ENCODE data around the gene NODAL.
A peak's percentile ranks its signal among the peaks of the same experiment; 100 is the strongest.

NODAL gene

GRCh38 chr10:70478191-70479164 is 37.0 kb upstream of the NODAL start, which contains the start of gene PALD1:
TSS of gene PALD1 (plus strand) at chr10:70478767. CDS start at chr10:70525952, 47,185 bp downstream.
- no peaks in the 10 kb centered on the region for H3K9me3 ChIP-seq (ENCODE audit: control insufficient read depth, insufficient read depth, low read length)
- H3K27ac ChIP-seq (ENCODE audit: low read depth, low read length), result peak within 1 kb of the TSS; percentile 77
- TF ChIP-seq EZH2phosphoT487 (IDR thresholded peaks at IDR 0.05; ENCODE audit: borderline replicate concordance, low read length), result no peak
- no peak for TF ChIP-seq CTCF (IDR thresholded peaks at IDR 0.05; ENCODE audit: low read depth, low read length, poor library complexity, severe bottlenecking)
- no peaks in the 10 kb centered on the region for H3K9me2 ChIP-seq (replicated peaks; ENCODE audit: control insufficient read depth, low read length)
- H3K79me2 ChIP-seq (ENCODE audit: control insufficient read depth, low read length), result peaks cover 47% of the 10 kb centered on the region
- no peaks in the 10 kb centered on the region for H3K27me3 ChIP-seq (ENCODE audit: control insufficient read depth, low read length)
- H3K4me1 ChIP-seq (ENCODE audit: control insufficient read depth, low read length), result peaks cover 48% of the 10 kb centered on the region
- H4K20me1 ChIP-seq (ENCODE audit: control insufficient read depth, insufficient read depth, low read depth, low read length), result peaks cover 9% of the 10 kb centered on the region; the same call in 1 of the 2 replicates
- peak within 1 kb of the TSS; percentile 88 for H3K4me3 ChIP-seq (ENCODE audit: low read length)
- peak within 1 kb of the TSS; percentile 97 for H3K4me2 ChIP-seq (ENCODE audit: low read length)
- peaks cover 8% of the 10 kb centered on the region for H3F3A ChIP-seq (ENCODE audit: control insufficient read depth, insufficient read depth)
- peaks cover 41% of the 10 kb centered on the region for H3K36me3 ChIP-seq (ENCODE audit: control insufficient read depth, low read length)

GRCh38 chr10:70477661-70478162 is 36.2 kb upstream of the NODAL start:
- peaks cover 33% of the 10 kb centered on the region for H3K36me3 ChIP-seq (ENCODE audit: control insufficient read depth, low read length)
- H3K4me2 ChIP-seq (ENCODE audit: low read length), result peak overlapping the region; percentile 97
- peak overlapping the region; percentile 88 for H3K4me3 ChIP-seq (ENCODE audit: low read length)
- H4K20me1 ChIP-seq (ENCODE audit: control insufficient read depth, insufficient read depth, low read depth, low read length), result peaks cover 9% of the 10 kb centered on the region; the same call in 1 of the 2 replicates
- H3K9me2 ChIP-seq (replicated peaks; ENCODE audit: control insufficient read depth, low read length), result no peaks in the 10 kb centered on the region
- H3K4me1 ChIP-seq (ENCODE audit: control insufficient read depth, low read length), result peaks cover 52% of the 10 kb centered on the region
- no peaks in the 10 kb centered on the region for H3K27me3 ChIP-seq (ENCODE audit: control insufficient read depth, low read length)
- H3F3A ChIP-seq (ENCODE audit: control insufficient read depth, insufficient read depth), result peaks cover 8% of the 10 kb centered on the region
- TF ChIP-seq EZH2phosphoT487 (IDR thresholded peaks at IDR 0.05; ENCODE audit: borderline replicate concordance, low read length), result no peak
- no peak for TF ChIP-seq CTCF (IDR thresholded peaks at IDR 0.05; ENCODE audit: low read depth, low read length, poor library complexity, severe bottlenecking)
- peak overlapping the region; percentile 77 for H3K27ac ChIP-seq (ENCODE audit: low read depth, low read length)
- no peaks in the 10 kb centered on the region for H3K9me3 ChIP-seq (ENCODE audit: control insufficient read depth, insufficient read depth, low read length)
- peaks cover 39% of the 10 kb centered on the region for H3K79me2 ChIP-seq (ENCODE audit: control insufficient read depth, low read length)

GRCh38 chr10:70476249-70477035 is 35.0 kb upstream of the NODAL start:
- Histone ChIP-seq H3K4me2 (ENCODE audit: low read length) (no peak overlapping the region), H3F3A (ENCODE audit: control insufficient read depth, insufficient read depth) (peaks cover 8% of the 10 kb centered on the region), H3K36me3 (ENCODE audit: control insufficient read depth, low read length) (peaks cover 20% of the 10 kb centered on the region), H3K4me1 (ENCODE audit: control insufficient read depth, low read length) (peaks cover 39% of the 10 kb centered on the region), H3K9me3 (ENCODE audit: control insufficient read depth, insufficient read depth, low read length) (no peaks in the 10 kb centered on the region), H3K27ac (ENCODE audit: low read depth, low read length) (no peak overlapping the region), H3K9me2 (replicated peaks; ENCODE audit: control insufficient read depth, low read length) (no peaks in the 10 kb centered on the region), H3K79me2 (ENCODE audit: control insufficient read depth, low read length) (peaks cover 27% of the 10 kb centered on the region), H4K20me1 (ENCODE audit: control insufficient read depth, insufficient read depth, low read depth, low read length) (peaks cover 5% of the 10 kb centered on the region; the same call in 1 of the 2 replicates), H3K4me3 (ENCODE audit: low read length) (no peak overlapping the region), H3K27me3 (ENCODE audit: control insufficient read depth, low read length) (no peaks in the 10 kb centered on the region)
- no peak for TF ChIP-seq CTCF (IDR thresholded peaks at IDR 0.05; ENCODE audit: low read depth, low read length, poor library complexity, severe bottlenecking)
- TF ChIP-seq EZH2phosphoT487 (IDR thresholded peaks at IDR 0.05; ENCODE audit: borderline replicate concordance, low read length), result no peak

Measured in DOHH2 (cell line).